ENCODE measurements around the gene CCDC138. TPM values are rescaled to one million over a fixed set of nuclear protein-coding genes. Genes with fewer than 3 reads are reported as not detected.

The CCDC138 gene
- total RNA-seq, 1 donor from 2014 or later: 6.1 TPM

DNA sequence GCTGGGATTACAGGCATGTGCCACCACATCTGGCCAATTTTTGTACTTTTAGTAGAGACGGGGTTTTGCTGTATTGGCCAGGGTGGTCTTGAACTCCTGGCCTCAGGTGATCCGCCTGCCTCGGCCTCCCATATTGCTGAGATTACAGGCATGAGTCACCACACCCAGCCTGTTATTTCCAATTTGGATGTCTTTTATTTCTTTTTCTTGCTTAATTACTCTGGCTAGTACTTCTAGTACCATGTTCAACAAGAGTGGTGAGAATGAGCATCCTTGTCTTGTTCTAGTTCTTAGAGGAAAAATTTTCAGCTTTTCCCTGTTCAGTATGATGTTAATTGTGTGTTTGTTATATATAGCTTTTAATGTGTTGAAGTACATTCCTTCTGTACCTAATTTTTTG is 23.4 kb downstream of the CCDC138 start:
- H3K4me2 ChIP-seq (ENCODE audit: low read length): no peak overlapping the region
- Mint-ChIP-seq H3K27ac (ENCODE audit: unreplicated experiment) (no peak overlapping the region), H3K36me3 (ENCODE audit: low read depth, unreplicated experiment) (peaks cover 29% of the 10 kb centered on the region), H3K4me1 (ENCODE audit: low read depth, unreplicated experiment) (no peaks in the 10 kb centered on the region), H3K27me3 (ENCODE audit: low read depth, unreplicated experiment) (no peaks in the 10 kb centered on the region), H3K4me3 (ENCODE audit: unreplicated experiment) (no peak overlapping the region), H3K9me3 (ENCODE audit: unreplicated experiment) (peaks cover 13% of the 10 kb centered on the region)
- H3K79me2 ChIP-seq (ENCODE audit: insufficient read depth, low read length): peaks cover 29% of the 10 kb centered on the region
- no peak overlapping the region for H3K9ac ChIP-seq (ENCODE audit: low read length)
- H3K27ac ChIP-seq (ENCODE audit: low read depth, low read length): no peak overlapping the region
- peaks cover 11% of the 10 kb centered on the region for H4K20me1 ChIP-seq (ENCODE audit: insufficient read depth, low read length)
- H3K4me1 ChIP-seq (ENCODE audit: insufficient read depth, low read length): no peaks in the 10 kb centered on the region
- no peaks in the 10 kb centered on the region for H3K27me3 ChIP-seq (ENCODE audit: insufficient read depth, low read length)
- no peak for FAIRE-seq
- no peak for DNase-seq (ENCODE audit: low read depth)
- no peak overlapping the region for H2AFZ ChIP-seq (ENCODE audit: low read depth, low read length)
- H3K4me3 ChIP-seq (ENCODE audit: insufficient read depth, low read depth, low read length): no peak overlapping the region
- TF ChIP-seq, protein P1, sequence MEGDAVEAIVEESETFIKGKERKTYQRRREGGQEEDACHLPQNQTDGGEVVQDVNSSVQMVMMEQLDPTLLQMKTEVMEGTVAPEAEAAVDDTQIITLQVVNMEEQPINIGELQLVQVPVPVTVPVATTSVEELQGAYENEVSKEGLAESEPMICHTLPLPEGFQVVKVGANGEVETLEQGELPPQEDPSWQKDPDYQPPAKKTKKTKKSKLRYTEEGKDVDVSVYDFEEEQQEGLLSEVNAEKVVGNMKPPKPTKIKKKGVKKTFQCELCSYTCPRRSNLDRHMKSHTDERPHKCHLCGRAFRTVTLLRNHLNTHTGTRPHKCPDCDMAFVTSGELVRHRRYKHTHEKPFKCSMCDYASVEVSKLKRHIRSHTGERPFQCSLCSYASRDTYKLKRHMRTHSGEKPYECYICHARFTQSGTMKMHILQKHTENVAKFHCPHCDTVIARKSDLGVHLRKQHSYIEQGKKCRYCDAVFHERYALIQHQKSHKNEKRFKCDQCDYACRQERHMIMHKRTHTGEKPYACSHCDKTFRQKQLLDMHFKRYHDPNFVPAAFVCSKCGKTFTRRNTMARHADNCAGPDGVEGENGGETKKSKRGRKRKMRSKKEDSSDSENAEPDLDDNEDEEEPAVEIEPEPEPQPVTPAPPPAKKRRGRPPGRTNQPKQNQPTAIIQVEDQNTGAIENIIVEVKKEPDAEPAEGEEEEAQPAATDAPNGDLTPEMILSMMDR (IDR thresholded peaks at IDR 0.05; ENCODE audit: insufficient read depth, low read depth, low read length): no peak
- TF ChIP-seq EZH2 (IDR thresholded peaks at IDR 0.05; ENCODE audit: insufficient read depth, low read length): no peak
- H3K36me3 ChIP-seq (ENCODE audit: insufficient read depth, low read length): peaks cover 9% of the 10 kb centered on the region
- H3K9me3 ChIP-seq (ENCODE audit: insufficient read depth, low read depth, low read length): peaks cover 4% of the 10 kb centered on the region

DNA sequence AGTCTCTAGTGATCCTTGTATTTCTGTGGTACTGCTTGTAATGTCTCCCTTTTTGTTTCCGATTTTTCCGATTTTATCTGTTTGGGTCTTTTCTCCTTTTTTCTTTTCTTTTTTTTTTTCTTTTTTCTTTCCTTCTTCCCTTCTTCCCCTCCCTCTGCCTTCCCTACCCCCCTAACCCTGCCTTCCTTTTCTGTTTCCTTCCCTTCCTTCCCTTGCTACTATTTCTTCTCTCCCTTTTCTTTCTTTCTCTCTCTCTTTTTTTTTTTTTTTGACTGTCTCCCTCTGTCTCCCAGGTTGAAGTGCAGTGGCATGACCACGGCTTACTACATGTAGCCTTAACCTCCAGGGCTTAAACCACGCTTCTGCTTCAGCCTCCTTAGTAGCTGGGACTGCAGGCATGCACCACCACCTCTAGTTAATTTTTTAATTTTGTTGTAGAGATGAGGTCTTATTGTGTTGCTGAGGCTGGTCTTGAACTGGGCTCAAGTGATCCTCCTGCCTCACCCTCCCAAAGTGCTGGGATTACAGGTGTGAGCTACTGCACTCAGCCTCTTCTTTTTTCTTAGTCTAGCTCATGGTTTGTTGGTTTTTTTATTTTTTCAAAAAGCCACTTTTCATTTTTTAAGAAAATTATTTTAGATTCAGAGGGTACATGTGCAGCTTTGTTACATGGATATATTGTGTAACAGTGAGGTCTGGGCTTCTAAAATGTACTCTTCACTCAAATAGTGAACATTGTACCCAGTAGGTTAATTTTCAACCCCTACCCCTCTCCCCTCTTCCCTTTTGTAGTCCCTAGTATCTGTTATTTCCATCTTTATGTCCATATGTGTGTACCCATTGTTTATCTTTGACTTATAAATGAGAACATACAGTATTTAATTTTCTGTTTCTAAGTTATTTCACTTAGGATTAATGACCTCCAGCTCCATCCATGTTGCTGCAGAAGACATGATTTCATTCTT is 24.7 kb downstream of the CCDC138 start:
- no peak overlapping the region for H3K4me2 ChIP-seq (ENCODE audit: low read length)
- H3K27ac Mint-ChIP-seq (ENCODE audit: unreplicated experiment): no peak overlapping the region
- DNase-seq (ENCODE audit: low read depth) (no peak), FAIRE-seq (no peak)
- no peak overlapping the region for H3K9ac ChIP-seq (ENCODE audit: low read length)
- H3K9me3 Mint-ChIP-seq (ENCODE audit: unreplicated experiment): peaks cover 13% of the 10 kb centered on the region
- H3K36me3 ChIP-seq (ENCODE audit: insufficient read depth, low read length): peaks cover 9% of the 10 kb centered on the region
- H3K4me1 ChIP-seq (ENCODE audit: insufficient read depth, low read length): no peaks in the 10 kb centered on the region
- TF ChIP-seq EZH2 (IDR thresholded peaks at IDR 0.05; ENCODE audit: insufficient read depth, low read length): no peak
- TF ChIP-seq, protein P1 (IDR thresholded peaks at IDR 0.05; ENCODE audit: insufficient read depth, low read depth, low read length): no peak
- H2AFZ ChIP-seq (ENCODE audit: low read depth, low read length): no peak overlapping the region
- H3K27me3 ChIP-seq (ENCODE audit: insufficient read depth, low read length): no peaks in the 10 kb centered on the region
- H3K9me3 ChIP-seq (ENCODE audit: insufficient read depth, low read depth, low read length): peaks cover 4% of the 10 kb centered on the region
- no peaks in the 10 kb centered on the region for H3K4me1 Mint-ChIP-seq (ENCODE audit: low read depth, unreplicated experiment)
- no peaks in the 10 kb centered on the region for H3K27me3 Mint-ChIP-seq (ENCODE audit: low read depth, unreplicated experiment)
- no peak overlapping the region for H3K4me3 ChIP-seq (ENCODE audit: insufficient read depth, low read depth, low read length)
- H4K20me1 ChIP-seq (ENCODE audit: insufficient read depth, low read length): peaks cover 11% of the 10 kb centered on the region
- H3K4me3 Mint-ChIP-seq (ENCODE audit: unreplicated experiment): no peak overlapping the region
- peaks cover 34% of the 10 kb centered on the region for H3K36me3 Mint-ChIP-seq (ENCODE audit: low read depth, unreplicated experiment)
- no peak overlapping the region for H3K27ac ChIP-seq (ENCODE audit: low read depth, low read length)
- peaks cover 29% of the 10 kb centered on the region for H3K79me2 ChIP-seq (ENCODE audit: insufficient read depth, low read length)

DNA sequence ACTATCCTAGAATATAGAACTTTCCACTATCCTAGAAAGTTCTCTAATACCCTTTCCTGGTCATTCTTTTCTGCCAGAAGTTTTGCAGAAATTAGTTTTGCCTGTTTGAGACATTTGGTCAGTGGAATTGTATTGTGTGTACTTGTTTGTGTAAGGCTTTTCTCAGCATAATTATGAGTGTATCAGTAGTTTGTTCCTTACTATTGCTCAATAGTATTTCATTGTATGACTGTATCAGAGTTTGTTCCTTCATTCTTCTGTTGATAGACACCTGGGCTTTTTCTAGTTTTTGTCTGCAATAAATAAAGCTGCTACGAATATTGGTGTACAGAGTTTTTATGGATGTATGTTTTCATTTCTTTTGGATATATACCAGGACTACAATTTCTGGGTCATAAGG is 27.2 kb downstream of the CCDC138 start:
- no peak overlapping the region for H3K4me2 ChIP-seq (ENCODE audit: low read length)
- H3K9me3 ChIP-seq (ENCODE audit: insufficient read depth, low read depth, low read length): peaks cover 4% of the 10 kb centered on the region
- peaks cover 35% of the 10 kb centered on the region for H3K36me3 Mint-ChIP-seq (ENCODE audit: low read depth, unreplicated experiment)
- H3K4me1 Mint-ChIP-seq (ENCODE audit: low read depth, unreplicated experiment): no peaks in the 10 kb centered on the region
- H3K9me3 Mint-ChIP-seq (ENCODE audit: unreplicated experiment): peaks cover 10% of the 10 kb centered on the region
- H3K79me2 ChIP-seq (ENCODE audit: insufficient read depth, low read length): peaks cover 21% of the 10 kb centered on the region
- no peak overlapping the region for H3K4me3 Mint-ChIP-seq (ENCODE audit: unreplicated experiment)
- no peak overlapping the region for H3K9ac ChIP-seq (ENCODE audit: low read length)
- H3K4me3 ChIP-seq (ENCODE audit: insufficient read depth, low read depth, low read length): no peak overlapping the region
- H2AFZ ChIP-seq (ENCODE audit: low read depth, low read length): no peak overlapping the region
- no peak for TF ChIP-seq EZH2 (IDR thresholded peaks at IDR 0.05; ENCODE audit: insufficient read depth, low read length)
- TF ChIP-seq, protein P1 (IDR thresholded peaks at IDR 0.05; ENCODE audit: insufficient read depth, low read depth, low read length): no peak
- H3K27me3 ChIP-seq (ENCODE audit: insufficient read depth, low read length): no peaks in the 10 kb centered on the region
- FAIRE-seq (no peak), DNase-seq (ENCODE audit: low read depth) (no peak)
- H3K36me3 ChIP-seq (ENCODE audit: insufficient read depth, low read length): peaks cover 18% of the 10 kb centered on the region
- no peaks in the 10 kb centered on the region for H3K27me3 Mint-ChIP-seq (ENCODE audit: low read depth, unreplicated experiment)
- H3K27ac ChIP-seq (ENCODE audit: low read depth, low read length): no peak overlapping the region
- peaks cover 11% of the 10 kb centered on the region for H4K20me1 ChIP-seq (ENCODE audit: insufficient read depth, low read length)
- H3K4me1 ChIP-seq (ENCODE audit: insufficient read depth, low read length): no peaks in the 10 kb centered on the region
- H3K27ac Mint-ChIP-seq (ENCODE audit: unreplicated experiment): no peak overlapping the region

All from astrocyte (in vitro differentiated cells and primary cell).